ENCODE results near the gene SKIC2.
"Not testable (repeated sequence)": the region's sequence is repeated elsewhere in the genome, so short reads cannot be mapped to it uniquely, and the experiment has no call there.

The SKIC2 gene

DNA sequence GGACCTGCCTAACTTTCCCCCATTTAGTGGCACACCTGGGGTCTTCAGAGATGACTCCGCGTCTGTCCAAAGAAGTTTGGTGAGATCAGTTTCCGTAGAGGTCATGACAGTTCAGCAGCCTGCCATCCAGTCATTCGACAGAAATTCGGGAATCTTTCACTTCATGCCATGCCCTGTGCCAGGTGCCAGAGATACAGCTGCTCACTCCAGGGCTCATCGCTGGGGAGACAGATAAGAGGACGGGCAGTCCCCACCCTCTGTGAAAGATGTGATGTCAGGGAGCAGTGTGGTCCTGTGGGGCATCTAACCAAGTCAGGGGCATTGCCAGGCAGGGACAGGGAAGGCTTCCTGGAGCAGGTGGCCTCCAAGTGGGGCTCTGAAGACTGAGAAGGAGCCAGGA is 44.3 kb downstream of the SKIC2 start:
- H3K9me3 ChIP-seq (ENCODE audit: control insufficient read depth, low read length); H3K4me3 ChIP-seq (ENCODE audit: insufficient read depth, low read depth, low read length, poor library complexity, severe bottlenecking); H3K27me3 ChIP-seq (replicated peaks; ENCODE audit: control insufficient read depth, insufficient read depth, low read length, poor library complexity, severe bottlenecking); DNase-seq; H3K4me1 ChIP-seq (ENCODE audit: control insufficient read depth, insufficient read depth, low read length, poor library complexity, severe bottlenecking); H3K36me3 ChIP-seq (ENCODE audit: control insufficient read depth, insufficient read depth, low read length); H3K27ac ChIP-seq (ENCODE audit: insufficient read depth, low read length, poor library complexity, severe bottlenecking): not testable (repeated sequence)

GRCh38 chr6:32004393-32004792 is 45.4 kb downstream of the SKIC2 start:
- not testable (repeated sequence) for H3K27me3 ChIP-seq (replicated peaks; ENCODE audit: control insufficient read depth, insufficient read depth, low read length, poor library complexity, severe bottlenecking); H3K36me3 ChIP-seq (ENCODE audit: control insufficient read depth, insufficient read depth, low read length); H3K9me3 ChIP-seq (ENCODE audit: control insufficient read depth, low read length); H3K4me3 ChIP-seq (ENCODE audit: insufficient read depth, low read depth, low read length, poor library complexity, severe bottlenecking); H3K27ac ChIP-seq (ENCODE audit: insufficient read depth, low read length, poor library complexity, severe bottlenecking); DNase-seq; H3K4me1 ChIP-seq (ENCODE audit: control insufficient read depth, insufficient read depth, low read length, poor library complexity, severe bottlenecking)

DNA sequence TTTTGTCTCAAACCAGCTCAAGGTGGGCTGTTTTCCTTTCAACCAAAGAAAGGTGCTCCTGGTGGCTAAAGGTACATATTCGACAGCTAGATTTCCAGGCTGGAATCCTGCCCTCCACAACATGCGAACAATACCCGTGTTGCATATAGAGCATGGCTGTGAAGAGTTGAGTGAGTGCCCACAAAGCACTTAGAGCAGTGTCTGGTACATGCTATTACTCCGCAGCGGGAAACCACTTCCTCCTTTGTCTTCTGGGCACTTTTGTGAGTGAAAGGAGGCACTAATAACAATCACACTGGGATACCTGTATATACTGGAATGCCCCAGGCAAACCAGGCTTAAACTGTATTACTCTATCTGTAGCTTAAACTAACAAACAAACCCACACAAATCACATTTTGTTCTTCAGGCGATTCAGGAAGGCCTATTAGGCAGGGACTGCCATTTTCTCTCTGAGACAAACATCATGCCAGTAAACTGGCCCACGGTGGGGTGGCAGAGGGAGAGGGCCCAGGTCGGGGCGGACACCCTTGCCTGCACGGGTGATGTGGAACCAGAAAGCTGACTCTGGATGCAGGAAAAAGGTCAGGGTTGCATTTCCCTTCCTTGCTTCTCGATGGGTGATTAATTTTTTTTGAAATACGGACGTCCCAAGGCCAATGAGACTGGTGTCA is 46.0 kb downstream of the SKIC2 start:
- not testable (repeated sequence) for H3K27me3 ChIP-seq (replicated peaks; ENCODE audit: control insufficient read depth, insufficient read depth, low read length, poor library complexity, severe bottlenecking); DNase-seq; H3K9me3 ChIP-seq (ENCODE audit: control insufficient read depth, low read length); H3K4me3 ChIP-seq (ENCODE audit: insufficient read depth, low read depth, low read length, poor library complexity, severe bottlenecking); H3K36me3 ChIP-seq (ENCODE audit: control insufficient read depth, insufficient read depth, low read length); H3K4me1 ChIP-seq (ENCODE audit: control insufficient read depth, insufficient read depth, low read length, poor library complexity, severe bottlenecking); H3K27ac ChIP-seq (ENCODE audit: insufficient read depth, low read length, poor library complexity, severe bottlenecking)

- not testable (repeated sequence) for H3K36me3 ChIP-seq (ENCODE audit: control insufficient read depth, insufficient read depth, low read length); H3K4me3 ChIP-seq (ENCODE audit: insufficient read depth, low read depth, low read length, poor library complexity, severe bottlenecking); H3K4me1 ChIP-seq (ENCODE audit: control insufficient read depth, insufficient read depth, low read length, poor library complexity, severe bottlenecking); H3K9me3 ChIP-seq (ENCODE audit: control insufficient read depth, low read length); H3K27ac ChIP-seq (ENCODE audit: insufficient read depth, low read length, poor library complexity, severe bottlenecking); DNase-seq; H3K27me3 ChIP-seq (replicated peaks; ENCODE audit: control insufficient read depth, insufficient read depth, low read length, poor library complexity, severe bottlenecking)
These were observed 46.5 kb downstream of the SKIC2 start for GRCh38 chr6:32005538-32005880.

- not testable (repeated sequence) for H3K27ac ChIP-seq (ENCODE audit: insufficient read depth, low read length, poor library complexity, severe bottlenecking); H3K36me3 ChIP-seq (ENCODE audit: control insufficient read depth, insufficient read depth, low read length); H3K4me3 ChIP-seq (ENCODE audit: insufficient read depth, low read depth, low read length, poor library complexity, severe bottlenecking); H3K9me3 ChIP-seq (ENCODE audit: control insufficient read depth, low read length); DNase-seq; H3K27me3 ChIP-seq (replicated peaks; ENCODE audit: control insufficient read depth, insufficient read depth, low read length, poor library complexity, severe bottlenecking); H3K4me1 ChIP-seq (ENCODE audit: control insufficient read depth, insufficient read depth, low read length, poor library complexity, severe bottlenecking)
These were observed 47.1 kb downstream of the SKIC2 start for GRCh38 chr6:32005991-32006529.

DNA sequence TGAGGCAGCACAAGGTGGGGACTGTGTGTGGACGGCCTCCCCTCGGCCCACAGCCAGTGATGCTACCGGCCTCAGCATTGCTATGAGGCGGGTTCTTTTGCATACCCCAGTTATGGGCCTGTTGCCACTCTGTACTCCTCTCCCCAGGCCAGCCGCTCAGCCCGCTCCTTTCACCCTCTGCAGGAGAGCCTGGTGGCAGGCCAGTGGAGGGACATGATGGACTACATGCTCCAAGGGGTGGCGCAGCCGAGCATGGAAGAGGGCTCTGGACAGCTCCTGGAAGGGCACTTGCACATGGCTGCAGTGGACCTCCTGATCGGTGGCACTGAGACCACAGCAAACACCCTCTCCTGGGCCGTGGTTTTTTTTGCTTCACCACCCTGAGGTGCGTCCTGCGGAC is 48.1 kb downstream of the SKIC2 start:
- not testable (repeated sequence) for H3K4me3 ChIP-seq (ENCODE audit: insufficient read depth, low read depth, low read length, poor library complexity, severe bottlenecking); DNase-seq; H3K4me1 ChIP-seq (ENCODE audit: control insufficient read depth, insufficient read depth, low read length, poor library complexity, severe bottlenecking); H3K36me3 ChIP-seq (ENCODE audit: control insufficient read depth, insufficient read depth, low read length); H3K9me3 ChIP-seq (ENCODE audit: control insufficient read depth, low read length); H3K27me3 ChIP-seq (replicated peaks; ENCODE audit: control insufficient read depth, insufficient read depth, low read length, poor library complexity, severe bottlenecking); H3K27ac ChIP-seq (ENCODE audit: insufficient read depth, low read length, poor library complexity, severe bottlenecking)

GRCh38 chr6:32008037-32008436 is 49.1 kb downstream of the SKIC2 start:
- DNase-seq; H3K4me3 ChIP-seq (ENCODE audit: insufficient read depth, low read depth, low read length, poor library complexity, severe bottlenecking); H3K36me3 ChIP-seq (ENCODE audit: control insufficient read depth, insufficient read depth, low read length); H3K27me3 ChIP-seq (replicated peaks; ENCODE audit: control insufficient read depth, insufficient read depth, low read length, poor library complexity, severe bottlenecking); H3K27ac ChIP-seq (ENCODE audit: insufficient read depth, low read length, poor library complexity, severe bottlenecking); H3K9me3 ChIP-seq (ENCODE audit: control insufficient read depth, low read length); H3K4me1 ChIP-seq (ENCODE audit: control insufficient read depth, insufficient read depth, low read length, poor library complexity, severe bottlenecking): not testable (repeated sequence)

DNA sequence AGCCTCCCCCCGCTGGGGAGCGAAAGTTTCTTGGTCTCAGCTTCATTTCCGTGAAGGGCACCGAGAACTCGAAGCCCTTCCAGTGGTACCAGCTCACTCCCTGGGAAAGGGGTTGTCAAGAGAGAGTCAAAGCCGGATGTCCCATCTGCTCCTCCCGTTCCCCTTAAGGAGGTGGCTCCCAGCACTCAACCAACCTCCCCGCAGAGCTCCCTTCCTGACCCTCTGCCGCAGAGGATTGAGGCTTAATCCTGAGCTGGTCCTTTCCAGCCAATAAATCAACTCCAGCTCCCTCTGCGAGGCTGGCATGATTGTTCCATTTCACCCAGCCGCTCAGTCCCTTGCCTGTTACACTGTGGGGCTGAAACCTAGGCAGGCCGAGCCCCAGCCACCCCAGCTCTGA is 49.6 kb downstream of the SKIC2 start:
- not testable (repeated sequence) for DNase-seq; H3K4me3 ChIP-seq (ENCODE audit: insufficient read depth, low read depth, low read length, poor library complexity, severe bottlenecking); H3K36me3 ChIP-seq (ENCODE audit: control insufficient read depth, insufficient read depth, low read length); H3K9me3 ChIP-seq (ENCODE audit: control insufficient read depth, low read length); H3K27ac ChIP-seq (ENCODE audit: insufficient read depth, low read length, poor library complexity, severe bottlenecking); H3K27me3 ChIP-seq (replicated peaks; ENCODE audit: control insufficient read depth, insufficient read depth, low read length, poor library complexity, severe bottlenecking); H3K4me1 ChIP-seq (ENCODE audit: control insufficient read depth, insufficient read depth, low read length, poor library complexity, severe bottlenecking)

- not testable (repeated sequence) for H3K9me3 ChIP-seq (ENCODE audit: control insufficient read depth, low read length); H3K36me3 ChIP-seq (ENCODE audit: control insufficient read depth, insufficient read depth, low read length); H3K4me1 ChIP-seq (ENCODE audit: control insufficient read depth, insufficient read depth, low read length, poor library complexity, severe bottlenecking); H3K4me3 ChIP-seq (ENCODE audit: insufficient read depth, low read depth, low read length, poor library complexity, severe bottlenecking); DNase-seq; H3K27ac ChIP-seq (ENCODE audit: insufficient read depth, low read length, poor library complexity, severe bottlenecking); H3K27me3 ChIP-seq (replicated peaks; ENCODE audit: control insufficient read depth, insufficient read depth, low read length, poor library complexity, severe bottlenecking)
These were observed 50.6 kb downstream of the SKIC2 start for GRCh38 chr6:32009537-32009936.

GRCh38 chr6:32010856-32011530 is 52.0 kb downstream of the SKIC2 start:
- H3K36me3 ChIP-seq (ENCODE audit: control insufficient read depth, insufficient read depth, low read length); H3K4me1 ChIP-seq (ENCODE audit: control insufficient read depth, insufficient read depth, low read length, poor library complexity, severe bottlenecking); H3K27me3 ChIP-seq (replicated peaks; ENCODE audit: control insufficient read depth, insufficient read depth, low read length, poor library complexity, severe bottlenecking); DNase-seq; H3K9me3 ChIP-seq (ENCODE audit: control insufficient read depth, low read length); H3K4me3 ChIP-seq (ENCODE audit: insufficient read depth, low read depth, low read length, poor library complexity, severe bottlenecking); H3K27ac ChIP-seq (ENCODE audit: insufficient read depth, low read length, poor library complexity, severe bottlenecking): not testable (repeated sequence)

Data from effector memory CD4-positive, alpha-beta T cell (primary cell).